ENCODE results near the gene CNTD1.

DNA sequence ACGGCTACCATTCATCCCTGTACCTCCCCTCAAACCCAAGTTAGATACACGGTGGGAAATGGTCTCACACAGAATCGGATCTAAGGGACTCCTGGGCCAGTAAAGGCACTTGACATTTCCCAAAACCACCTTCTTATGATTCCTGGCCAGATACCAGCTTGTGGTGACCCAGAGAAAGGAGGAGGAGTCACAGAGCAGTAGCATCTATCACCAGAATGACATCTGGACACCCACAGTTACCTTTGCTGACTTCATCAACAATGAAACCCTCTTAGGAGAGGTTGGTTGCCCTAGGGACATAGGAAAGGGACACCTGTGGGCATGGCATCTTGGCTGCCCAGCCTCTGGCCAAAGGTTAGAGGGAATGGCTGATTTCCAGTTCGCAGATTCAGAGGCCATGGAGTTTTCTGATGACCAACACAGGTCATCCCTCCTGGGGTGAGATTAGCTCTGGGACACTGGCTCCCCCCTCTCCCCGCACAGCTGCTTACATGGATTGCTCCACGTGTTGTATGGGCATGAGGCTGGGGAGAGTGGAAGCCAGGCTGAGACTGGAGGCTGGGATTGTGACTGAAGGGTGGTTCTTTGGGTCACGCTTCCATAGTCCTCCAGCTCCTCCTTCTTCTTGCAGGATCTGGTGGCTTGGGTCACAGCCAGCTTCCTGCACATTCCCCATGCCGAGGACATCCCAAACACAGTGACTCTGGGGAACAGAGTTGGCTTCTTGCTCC is 51.0 kb downstream of the CNTD1 start:
- TF ChIP-seq, protein P1, sequence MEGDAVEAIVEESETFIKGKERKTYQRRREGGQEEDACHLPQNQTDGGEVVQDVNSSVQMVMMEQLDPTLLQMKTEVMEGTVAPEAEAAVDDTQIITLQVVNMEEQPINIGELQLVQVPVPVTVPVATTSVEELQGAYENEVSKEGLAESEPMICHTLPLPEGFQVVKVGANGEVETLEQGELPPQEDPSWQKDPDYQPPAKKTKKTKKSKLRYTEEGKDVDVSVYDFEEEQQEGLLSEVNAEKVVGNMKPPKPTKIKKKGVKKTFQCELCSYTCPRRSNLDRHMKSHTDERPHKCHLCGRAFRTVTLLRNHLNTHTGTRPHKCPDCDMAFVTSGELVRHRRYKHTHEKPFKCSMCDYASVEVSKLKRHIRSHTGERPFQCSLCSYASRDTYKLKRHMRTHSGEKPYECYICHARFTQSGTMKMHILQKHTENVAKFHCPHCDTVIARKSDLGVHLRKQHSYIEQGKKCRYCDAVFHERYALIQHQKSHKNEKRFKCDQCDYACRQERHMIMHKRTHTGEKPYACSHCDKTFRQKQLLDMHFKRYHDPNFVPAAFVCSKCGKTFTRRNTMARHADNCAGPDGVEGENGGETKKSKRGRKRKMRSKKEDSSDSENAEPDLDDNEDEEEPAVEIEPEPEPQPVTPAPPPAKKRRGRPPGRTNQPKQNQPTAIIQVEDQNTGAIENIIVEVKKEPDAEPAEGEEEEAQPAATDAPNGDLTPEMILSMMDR (IDR thresholded peaks at IDR 0.05; ENCODE audit: poor library complexity): no peak
- no peak for TF ChIP-seq EZH2 (IDR thresholded peaks at IDR 0.05; ENCODE audit: borderline replicate concordance)
- TF ChIP-seq EZH2phosphoT487 (IDR thresholded peaks at IDR 0.05; ENCODE audit: low read depth, severe bottlenecking, unreplicated experiment): no peak

All from hepatocyte (in vitro differentiated cells).